Measurements from ENCODE around the gene STK35. TPM values are rescaled to one million over a fixed set of nuclear protein-coding genes. Genes with fewer than 3 reads are reported as not detected.

The STK35 gene
- total and polyA plus RNA-seq, 2 of the 8 experiments (the other 6 are each of a cell fraction or from before 2014, with no cell fraction given): 24.9 to 45.0 TPM

GRCh38 chr20:2140561-2140960 is 38.9 kb downstream of the STK35 start:
- Histone ChIP-seq H4K8ac (ENCODE audit: extremely low read depth, insufficient read depth, low read length) (no peak overlapping the region), H3K14ac (ENCODE audit: insufficient read length) (no peak overlapping the region), H3K23me2 (ENCODE audit: low read depth, low read length) (no peaks in the 10 kb centered on the region), H4K5ac (ENCODE audit: insufficient read length, low read depth, low read length) (no peak overlapping the region), H3K36me3 (ENCODE audit: control insufficient read depth in 2 of 4, insufficient read depth in 4 of 4, low read length in 3 of 4) (peaks cover 0 to 3% (median 0%) of the 10 kb centered on the region in 4 experiments; a peak in 3 of 8 replicates), H2BK120ac (replicated peaks; ENCODE audit: low read depth, low read length) (no peak overlapping the region), H3K9ac (replicated peaks in 1 of 4; ENCODE audit: extremely low read depth in 1 of 4, low read depth in 3 of 4, low read length in 3 of 4) (no peak overlapping the region), H3K9me3 (ENCODE audit: insufficient read depth in 2 of 2, low read depth in 1 of 2, low read length in 1 of 2) (no peaks in the 10 kb centered on the region), H3K79me1 (ENCODE audit: low read depth, low read length) (peaks cover 12% of the 10 kb centered on the region), H3K27me3 (replicated peaks in 1 of 4; ENCODE audit: control insufficient read depth in 3 of 4, extremely low read depth in 1 of 4, insufficient read depth in 3 of 4, low read length in 3 of 4) (no peaks in the 10 kb centered on the region), H3K79me2 (ENCODE audit: control insufficient read depth in 1 of 2, insufficient read depth in 2 of 2, low read length in 2 of 2) (peaks cover 0 to 24% of the 10 kb centered on the region in 2 experiments; a peak in 1 of 4 replicates), H3K4ac (replicated peaks; ENCODE audit: insufficient read length, low read depth, low read length) (no peak overlapping the region), H2BK20ac (ENCODE audit: low read length) (no peak overlapping the region), H2BK15ac (ENCODE audit: low read length) (no peak overlapping the region), H2AFZ (ENCODE audit: low read length) (no peak overlapping the region), H3K4me2 (ENCODE audit: insufficient read depth in 1 of 2, low read depth in 2 of 2, low read length in 2 of 2) (no peak overlapping the region), H3K4me1 (replicated peaks in 1 of 4; ENCODE audit: control insufficient read depth in 3 of 4, insufficient read depth in 4 of 4, low read length in 3 of 4) (no peaks in the 10 kb centered on the region; a peak in 1 of 7 replicates), H2AK5ac (ENCODE audit: low read depth, low read length) (no peak overlapping the region), H3K18ac (ENCODE audit: extremely low read depth, low read length) (no peak overlapping the region), H3K23ac (ENCODE audit: insufficient read length) (no peak overlapping the region), H4K91ac (replicated peaks; ENCODE audit: insufficient read length, low read length) (no peak overlapping the region), H4K20me1 (replicated peaks in 1 of 2; ENCODE audit: control insufficient read depth in 1 of 2, insufficient read depth in 2 of 2, low read length in 2 of 2) (peaks cover 5 to 25% of the 10 kb centered on the region in 2 experiments), H3K4me3 (ENCODE audit: extremely low read depth in 1 of 4, insufficient read depth in 2 of 4, low read depth in 3 of 4, low read length in 4 of 4) (no peak overlapping the region), H2BK12ac (ENCODE audit: low read depth, low read length) (no peak overlapping the region), H2BK5ac (ENCODE audit: low read depth, low read length) (no peak overlapping the region), H3K27ac (ENCODE audit: low read depth, low read length) (no peak overlapping the region), H3K56ac (replicated peaks; ENCODE audit: insufficient read length, low read depth, low read length) (no peak overlapping the region)
- TF ChIP-seq RFX5 (IDR thresholded peaks at IDR 0.05; ENCODE audit: borderline replicate concordance, low read depth, low read length) (no peak), YY1 (IDR thresholded peaks at IDR 0.05; ENCODE audit: low read depth, low read length) (no peak), E2F6 (IDR thresholded peaks at IDR 0.05) (no peak), CEBPB (IDR thresholded peaks at IDR 0.05; ENCODE audit: low read depth, low read length) (no peak), KDM1A (IDR thresholded peaks at IDR 0.05; ENCODE audit: borderline replicate concordance, low read length) (no peak), RXRA (IDR thresholded peaks at IDR 0.05; ENCODE audit: insufficient read depth, low read depth, low read length) (no peak), POU5F1 (IDR thresholded peaks at IDR 0.05; ENCODE audit: low read depth, low read length) (no peak)
- WGBS, 2 experiments (ENCODE audit: extremely low coverage in 1 of 2, insufficient coverage in 1 of 2, insufficient read length in 1 of 2, insufficient replicate concordance in 2 of 2, low coverage in 1 of 2, low lambda C conversion rate in 2 of 2, missing lambda C conversion rate in 1 of 2): 90% methylated on average over 1 of the region's 1 CpG; no CpG with 5 or more reads in 1 of the 2 experiments
- CTCF ChIA-PET (ENCODE audit: partially characterized antibody): interaction anchor here (0.7 to 2.5 kb wide), 5 partner anchors 9 to 37 kb away, joined by 3 to 9 read pairs (median 4); no protein-coding TSS in a partner anchor
- POLR2A ChIA-PET (ENCODE audit: partially characterized antibody): interaction anchor here (1.3 to 3.2 kb wide), 3 partner anchors 9 to 37 kb away, joined by 3 to 13 read pairs (median 6); no protein-coding TSS in a partner anchor
- no peak for FAIRE-seq
- DNase-seq (ENCODE audit: low read depth in 1 of 2, low spot score in 2 of 2): no peak
